H1 (cell line): ENCODE results near the gene PTBP3. TPM values are rescaled to one million over a fixed set of nuclear protein-coding genes. Genes with fewer than 3 reads are reported as not detected.

Experiments used
- HDAC2 ChIP-seq, 2 experiments: fragments of 300-600 bp in 1 of 2; sonication (generic) in 1 of 2; IDR thresholded peaks; 2 replicates each; pipeline ENCODE4 v1.6.1; 2011 to 2012; ENCODE audit warnings: low read depth in 2 of 2, low read length in 2 of 2, mild to moderate bottlenecking in 2 of 2, moderate library complexity in 2 of 2, borderline replicate concordance in 1 of 2, inconsistent platforms in 1 of 2
- TAF7 ChIP-seq: optimal IDR thresholded peaks from 2 replicates; pipeline ENCODE3; 2011; ENCODE audit warnings: low read depth, mild to moderate bottlenecking, inconsistent platforms, low read length, moderate library complexity, borderline replicate concordance
- ZNF274 ChIP-seq: IDR thresholded peaks from 2 replicates; pipeline ENCODE4 v1.7.0; 2012; ENCODE audit warnings: low read length, borderline replicate concordance; ENCODE audit errors: extremely low read depth
- polyA plus RNA-seq, 7 experiments: library from polyadenylated mRNA; depleted of rRNA in 3 of 7; stranded (reverse) in 5 of 7; unstranded in 2 of 7; fragments of >200 nt in 5 of 7; fragments of 200-250 nt in 2 of 7; gene quantifications; 1 replicate in 5 of 7; 2 replicates in 1 of 7; 4 replicates in 1 of 7; pipeline versions ENCODE4 v1.2.1 to v1.2.3, GENCODE V29; 2011 to 2013; ENCODE audit warnings: missing spikeins in 2 of 7, mixed read lengths in 2 of 7
- total RNA-seq: library from RNA; stranded (reverse); fragmentation: NEBNext Ultra II Directional; extraction: Animal tissue kit (Norgen Biotek cat#: 25700); gene quantifications from 2 replicates; pipeline ENCODE4 v1.2.1, GENCODE V29; 2021
- TF ChIP-seq, protein P1 (sequence below): fragments of 300-600 bp; sonication (generic); IDR thresholded peaks from 2 replicates; pipeline ENCODE4 v1.7.1; 2012; ENCODE audit warnings: low read length, moderate library complexity, mild to moderate bottlenecking, inconsistent platforms; ENCODE audit not compliant: insufficient replicate concordance

The PTBP3 gene
- total and polyA plus RNA-seq, 2 of the 8 experiments (the other 6 are each of a cell fraction or from before 2014, with no cell fraction given) = 51.0 to 124 TPM

DNA sequence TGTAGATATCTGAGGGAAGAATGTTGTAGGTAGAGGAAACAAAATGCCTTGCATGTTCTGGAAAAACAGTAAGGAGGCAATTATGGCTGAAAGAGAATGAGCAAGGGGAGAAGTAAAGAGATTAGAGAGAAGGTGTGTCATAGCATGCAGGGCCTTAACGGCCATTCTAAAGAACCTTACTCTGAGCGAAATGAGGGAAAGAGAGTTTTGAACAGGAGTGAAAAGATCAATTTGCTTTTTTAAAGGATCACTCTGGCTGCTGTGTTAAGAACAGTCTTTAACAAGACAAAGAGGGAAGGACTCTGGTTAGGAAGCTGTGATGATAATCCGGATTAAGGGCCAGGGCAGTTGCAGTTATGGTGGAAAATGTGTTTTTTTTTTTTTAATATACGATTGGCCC, 22.6 kb downstream of the PTBP3 start (continued):
- TF ChIP-seq, protein P1, sequence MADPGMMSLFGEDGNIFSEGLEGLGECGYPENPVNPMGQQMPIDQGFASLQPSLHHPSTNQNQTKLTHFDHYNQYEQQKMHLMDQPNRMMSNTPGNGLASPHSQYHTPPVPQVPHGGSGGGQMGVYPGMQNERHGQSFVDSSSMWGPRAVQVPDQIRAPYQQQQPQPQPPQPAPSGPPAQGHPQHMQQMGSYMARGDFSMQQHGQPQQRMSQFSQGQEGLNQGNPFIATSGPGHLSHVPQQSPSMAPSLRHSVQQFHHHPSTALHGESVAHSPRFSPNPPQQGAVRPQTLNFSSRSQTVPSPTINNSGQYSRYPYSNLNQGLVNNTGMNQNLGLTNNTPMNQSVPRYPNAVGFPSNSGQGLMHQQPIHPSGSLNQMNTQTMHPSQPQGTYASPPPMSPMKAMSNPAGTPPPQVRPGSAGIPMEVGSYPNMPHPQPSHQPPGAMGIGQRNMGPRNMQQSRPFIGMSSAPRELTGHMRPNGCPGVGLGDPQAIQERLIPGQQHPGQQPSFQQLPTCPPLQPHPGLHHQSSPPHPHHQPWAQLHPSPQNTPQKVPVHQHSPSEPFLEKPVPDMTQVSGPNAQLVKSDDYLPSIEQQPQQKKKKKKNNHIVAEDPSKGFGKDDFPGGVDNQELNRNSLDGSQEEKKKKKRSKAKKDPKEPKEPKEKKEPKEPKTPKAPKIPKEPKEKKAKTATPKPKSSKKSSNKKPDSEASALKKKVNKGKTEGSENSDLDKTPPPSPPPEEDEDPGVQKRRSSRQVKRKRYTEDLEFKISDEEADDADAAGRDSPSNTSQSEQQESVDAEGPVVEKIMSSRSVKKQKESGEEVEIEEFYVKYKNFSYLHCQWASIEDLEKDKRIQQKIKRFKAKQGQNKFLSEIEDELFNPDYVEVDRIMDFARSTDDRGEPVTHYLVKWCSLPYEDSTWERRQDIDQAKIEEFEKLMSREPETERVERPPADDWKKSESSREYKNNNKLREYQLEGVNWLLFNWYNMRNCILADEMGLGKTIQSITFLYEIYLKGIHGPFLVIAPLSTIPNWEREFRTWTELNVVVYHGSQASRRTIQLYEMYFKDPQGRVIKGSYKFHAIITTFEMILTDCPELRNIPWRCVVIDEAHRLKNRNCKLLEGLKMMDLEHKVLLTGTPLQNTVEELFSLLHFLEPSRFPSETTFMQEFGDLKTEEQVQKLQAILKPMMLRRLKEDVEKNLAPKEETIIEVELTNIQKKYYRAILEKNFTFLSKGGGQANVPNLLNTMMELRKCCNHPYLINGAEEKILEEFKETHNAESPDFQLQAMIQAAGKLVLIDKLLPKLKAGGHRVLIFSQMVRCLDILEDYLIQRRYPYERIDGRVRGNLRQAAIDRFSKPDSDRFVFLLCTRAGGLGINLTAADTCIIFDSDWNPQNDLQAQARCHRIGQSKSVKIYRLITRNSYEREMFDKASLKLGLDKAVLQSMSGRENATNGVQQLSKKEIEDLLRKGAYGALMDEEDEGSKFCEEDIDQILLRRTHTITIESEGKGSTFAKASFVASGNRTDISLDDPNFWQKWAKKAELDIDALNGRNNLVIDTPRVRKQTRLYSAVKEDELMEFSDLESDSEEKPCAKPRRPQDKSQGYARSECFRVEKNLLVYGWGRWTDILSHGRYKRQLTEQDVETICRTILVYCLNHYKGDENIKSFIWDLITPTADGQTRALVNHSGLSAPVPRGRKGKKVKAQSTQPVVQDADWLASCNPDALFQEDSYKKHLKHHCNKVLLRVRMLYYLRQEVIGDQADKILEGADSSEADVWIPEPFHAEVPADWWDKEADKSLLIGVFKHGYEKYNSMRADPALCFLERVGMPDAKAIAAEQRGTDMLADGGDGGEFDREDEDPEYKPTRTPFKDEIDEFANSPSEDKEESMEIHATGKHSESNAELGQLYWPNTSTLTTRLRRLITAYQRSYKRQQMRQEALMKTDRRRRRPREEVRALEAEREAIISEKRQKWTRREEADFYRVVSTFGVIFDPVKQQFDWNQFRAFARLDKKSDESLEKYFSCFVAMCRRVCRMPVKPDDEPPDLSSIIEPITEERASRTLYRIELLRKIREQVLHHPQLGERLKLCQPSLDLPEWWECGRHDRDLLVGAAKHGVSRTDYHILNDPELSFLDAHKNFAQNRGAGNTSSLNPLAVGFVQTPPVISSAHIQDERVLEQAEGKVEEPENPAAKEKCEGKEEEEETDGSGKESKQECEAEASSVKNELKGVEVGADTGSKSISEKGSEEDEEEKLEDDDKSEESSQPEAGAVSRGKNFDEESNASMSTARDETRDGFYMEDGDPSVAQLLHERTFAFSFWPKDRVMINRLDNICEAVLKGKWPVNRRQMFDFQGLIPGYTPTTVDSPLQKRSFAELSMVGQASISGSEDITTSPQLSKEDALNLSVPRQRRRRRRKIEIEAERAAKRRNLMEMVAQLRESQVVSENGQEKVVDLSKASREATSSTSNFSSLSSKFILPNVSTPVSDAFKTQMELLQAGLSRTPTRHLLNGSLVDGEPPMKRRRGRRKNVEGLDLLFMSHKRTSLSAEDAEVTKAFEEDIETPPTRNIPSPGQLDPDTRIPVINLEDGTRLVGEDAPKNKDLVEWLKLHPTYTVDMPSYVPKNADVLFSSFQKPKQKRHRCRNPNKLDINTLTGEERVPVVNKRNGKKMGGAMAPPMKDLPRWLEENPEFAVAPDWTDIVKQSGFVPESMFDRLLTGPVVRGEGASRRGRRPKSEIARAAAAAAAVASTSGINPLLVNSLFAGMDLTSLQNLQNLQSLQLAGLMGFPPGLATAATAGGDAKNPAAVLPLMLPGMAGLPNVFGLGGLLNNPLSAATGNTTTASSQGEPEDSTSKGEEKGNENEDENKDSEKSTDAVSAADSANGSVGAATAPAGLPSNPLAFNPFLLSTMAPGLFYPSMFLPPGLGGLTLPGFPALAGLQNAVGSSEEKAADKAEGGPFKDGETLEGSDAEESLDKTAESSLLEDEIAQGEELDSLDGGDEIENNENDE = peak; percentile 80
- TF ChIP-seq ZNF274 (no peak), HDAC2 (IDR thresholded peaks at IDR 0.05; ENCODE audit: borderline replicate concordance in 1 of 2, low read depth in 2 of 2, low read length in 2 of 2) (peak in 1 of 2 experiments; percentile 47; a peak in 1 of 4 replicates), TAF7 (no peak)
- TF ChIP-seq, all 59 proteins: peak for 3
